ENCODE measurements around the gene STAB1.

The STAB1 gene

GRCh38 chr3:52494886-52495495, at the start of gene STAB1:
STAB1 (plus strand) TSS chr3:52495338; CDS start chr3:52495414, 76 bp downstream.
- peak; percentile 37 for DNase-seq

GRCh38 chr3:52446042-52446441, 49.1 kb upstream of the STAB1 start:
- no peak for DNase-seq

- DNase-seq, result peak; percentile 45
Observed at GRCh38 chr3:52446631-52447511, 48.3 kb upstream of the STAB1 start.

GRCh38 chr3:52447512-52448355, 47.4 kb upstream of the STAB1 start:
- DNase-seq, result no peak

GRCh38 chr3:52450489-52451236, 44.5 kb upstream of the STAB1 start:
- DNase-seq, result no peak

GRCh38 chr3:52451237-52452083, 43.7 kb upstream of the STAB1 start:
- DNase-seq, result no peak

- no peak for DNase-seq
Observed at GRCh38 chr3:52452126-52452525, 43.0 kb upstream of the STAB1 start.

GRCh38 chr3:52452570-52453221, 42.4 kb upstream of the STAB1 start:
- DNase-seq, result no peak

- no peak for DNase-seq
Observed at GRCh38 chr3:52453496-52454249, 41.5 kb upstream of the STAB1 start, which contains the start of gene TNNC1. TNNC1 (minus strand) TSS chr3:52454041; CDS start chr3:52454015, 26 bp downstream.

GRCh38 chr3:52454250-52454937, 40.7 kb upstream of the STAB1 start:
- no peak for DNase-seq

- no peak for DNase-seq
Observed at GRCh38 chr3:52454938-52455282, 40.2 kb upstream of the STAB1 start.

GRCh38 chr3:52455283-52456168, 39.6 kb upstream of the STAB1 start, which contains the start of gene NISCH:
NISCH (plus strand) TSS chr3:52455604; CDS start chr3:52455642, 38 bp downstream.
- DNase-seq, result peak; percentile 79

- DNase-seq, result no peak
Observed at GRCh38 chr3:52456169-52456799, 38.9 kb upstream of the STAB1 start.

- no peak for DNase-seq
Observed at GRCh38 chr3:52456800-52457183, 38.3 kb upstream of the STAB1 start.

- DNase-seq, result no peak
Observed at GRCh38 chr3:52458031-52458760, 36.9 kb upstream of the STAB1 start.

GRCh38 chr3:52458770-52459545, 36.2 kb upstream of the STAB1 start:
- DNase-seq, result no peak

All from GDM1 (cell line).